Spinal cord (tissue), 10 donors: ENCODE data around the gene TACO1. TPM values are rescaled to one million over a fixed set of nuclear protein-coding genes. Genes with fewer than 3 reads are reported as not detected.
A peak's percentile ranks its signal among the peaks of the same experiment; 100 is the strongest.

ENCODE experiments used
- DNase-seq, 6 donors: peaks; one replicate each; pipeline versions ENCODE4 v3.0.0 to v3.0.0-alpha.2; 2013 to 2015; ENCODE audit warnings: low spot score in 6 of 6, low read depth in 4 of 6
- H3K27ac ChIP-seq: one replicate; pipeline ENCODE4 v1.5.1; 2013; ENCODE audit warnings: low read depth, low read length, control low read depth
- H3K27me3 ChIP-seq: one replicate; pipeline ENCODE4 v1.6.1; 2013; ENCODE audit warnings: low read length; ENCODE audit not compliant: control insufficient read depth, insufficient read depth
- H3K36me3 ChIP-seq: one replicate; pipeline ENCODE4 v1.6.1; 2013; ENCODE audit warnings: low read length; ENCODE audit not compliant: control insufficient read depth, insufficient read depth
- H3K4me1 ChIP-seq: one replicate; pipeline ENCODE4 v1.6.1; 2013; ENCODE audit warnings: low read length; ENCODE audit not compliant: control insufficient read depth, insufficient read depth
- H3K4me3 ChIP-seq: one replicate; pipeline ENCODE4 v1.5.1; 2013; ENCODE audit warnings: low read depth, low read length, control low read depth
- H3K9me3 ChIP-seq: one replicate; pipeline ENCODE4 v1.6.1; 2013; ENCODE audit warnings: low read length; ENCODE audit not compliant: control insufficient read depth, insufficient read depth
- WGBS: methylation state at CpG from one replicate; pipeline ENCODE4 v1.1.5; 2013; ENCODE audit warnings: missing lambda C conversion rate; ENCODE audit not compliant: insufficient coverage; 5-methylcytosine and 5-hydroxymethylcytosine counted together
- polyA plus RNA-seq, 2 donors: library from polyadenylated mRNA; unstranded; fragments of 120-200 nt; gene quantifications; one replicate each; pipeline ENCODE4 v1.2.1, GENCODE V29; 2013; ENCODE audit not compliant: insufficient read length in 2 of 2
- total RNA-seq, 2 donors: library from RNA; depleted of rRNA in 1 of 2; stranded (reverse); fragments of 120-200 nt in 1 of 2; fragments of >200 nt in 1 of 2; gene quantifications; one replicate each; pipeline versions ENCODE4 v1.2.3 to v1.2.4, GENCODE V29; 2013 to 2014
- donor health status: healthy.

TACO1 gene
- total and polyA plus RNA-seq, 4 donors: 10.3 to 21.1 (median 16.2) TPM

DNA sequence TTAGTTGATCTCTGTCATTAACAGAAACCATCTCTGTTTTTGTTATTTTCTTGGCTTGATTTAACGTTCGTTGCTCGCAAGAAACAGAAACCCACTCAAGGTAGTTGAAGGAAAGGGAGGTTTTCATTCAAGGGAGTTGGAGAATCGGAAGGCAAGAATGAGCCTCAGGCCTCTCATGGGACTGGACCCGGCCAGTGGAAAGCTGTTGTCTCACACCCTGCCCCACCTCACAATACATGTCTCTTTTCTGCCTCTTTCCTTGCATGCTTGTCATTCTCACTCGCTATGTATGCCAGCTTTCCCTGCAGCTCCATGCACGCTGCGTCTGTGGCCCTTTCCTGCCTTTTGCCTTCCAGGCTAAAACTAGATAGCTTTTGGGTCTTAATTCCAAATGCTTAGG lies 32.1 kb upstream of the TACO1 start:
- DNase-seq: no peak
- H3K4me3 ChIP-seq: no peak overlapping the region
- H3K27me3 ChIP-seq: no peaks in the 10 kb centered on the region
- H3K4me1 ChIP-seq: no peaks in the 10 kb centered on the region
- WGBS: 82% methylated on average over 4 of the region's 8 CpGs
- no peak overlapping the region for H3K27ac ChIP-seq
- no peaks in the 10 kb centered on the region for H3K9me3 ChIP-seq
- H3K36me3 ChIP-seq: peaks cover 3% of the 10 kb centered on the region

DNA sequence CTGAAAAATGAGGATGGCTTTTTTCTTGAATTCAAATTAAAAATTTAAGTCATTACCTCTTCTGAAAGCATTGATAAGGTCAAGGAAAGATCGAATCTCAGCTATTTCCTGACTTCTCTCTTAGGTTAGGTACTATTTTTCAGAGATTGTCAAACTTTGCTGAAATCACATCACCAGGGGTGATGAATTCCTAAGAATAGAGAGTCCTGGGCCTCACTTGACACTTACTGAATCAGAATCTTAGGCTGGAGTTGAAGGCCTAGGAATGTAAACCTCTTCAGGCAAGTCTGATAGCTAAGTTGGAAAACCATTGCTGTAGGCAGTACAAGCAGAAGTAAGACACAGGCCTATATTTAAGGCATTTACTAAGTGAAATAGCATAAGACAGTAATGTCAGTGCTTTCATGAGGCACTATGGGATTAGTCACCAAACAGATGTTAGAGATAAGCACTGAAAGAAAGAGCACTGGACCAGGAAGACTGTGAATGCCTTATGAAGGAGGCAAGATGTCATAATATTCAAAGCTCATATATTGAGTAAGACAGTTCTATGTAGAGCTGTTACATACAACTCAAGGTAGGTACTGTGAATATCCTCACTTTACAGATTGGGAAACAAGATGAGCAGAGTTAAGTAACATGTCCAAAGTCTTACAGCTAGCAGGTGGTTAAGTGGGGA lies 28.9 kb upstream of the TACO1 start:
- Histone ChIP-seq H3K9me3 (no peaks in the 10 kb centered on the region), H3K4me1 (no peaks in the 10 kb centered on the region), H3K27me3 (no peaks in the 10 kb centered on the region), H3K4me3 (no peak overlapping the region), H3K36me3 (peaks cover 3% of the 10 kb centered on the region), H3K27ac (no peak overlapping the region)
- no peak for DNase-seq
- no CpG with 5 or more reads among the region's 1 CpG for WGBS

DNA sequence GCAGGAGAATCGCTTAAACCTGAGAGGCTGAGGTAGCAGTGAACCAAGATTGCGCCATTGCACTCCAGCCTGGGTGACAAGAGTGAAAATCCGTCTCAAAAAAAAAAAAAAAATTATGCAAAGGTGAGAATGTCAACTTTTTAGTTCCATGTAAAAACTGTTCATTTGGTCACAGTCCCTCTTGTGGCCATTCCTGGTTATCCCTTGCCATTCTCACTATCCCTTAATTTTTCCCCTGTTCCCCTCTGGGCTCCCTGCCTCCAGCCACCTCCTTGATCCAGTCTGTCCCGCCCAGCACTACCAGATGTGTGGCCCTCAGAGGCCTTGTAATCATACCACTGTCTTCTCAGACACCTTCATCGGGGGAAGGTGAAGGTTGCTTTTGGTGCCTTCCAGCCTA lies 27.1 kb upstream of the TACO1 start:
- no peaks in the 10 kb centered on the region for H3K9me3 ChIP-seq
- H3K36me3 ChIP-seq: peaks cover 3% of the 10 kb centered on the region
- 91% methylated on average over 4 of the region's 5 CpGs for WGBS
- DNase-seq: no peak
- no peak overlapping the region for H3K4me3 ChIP-seq
- peaks cover under 1% of the 10 kb centered on the region for H3K4me1 ChIP-seq
- no peak overlapping the region for H3K27ac ChIP-seq
- no peaks in the 10 kb centered on the region for H3K27me3 ChIP-seq

DNA sequence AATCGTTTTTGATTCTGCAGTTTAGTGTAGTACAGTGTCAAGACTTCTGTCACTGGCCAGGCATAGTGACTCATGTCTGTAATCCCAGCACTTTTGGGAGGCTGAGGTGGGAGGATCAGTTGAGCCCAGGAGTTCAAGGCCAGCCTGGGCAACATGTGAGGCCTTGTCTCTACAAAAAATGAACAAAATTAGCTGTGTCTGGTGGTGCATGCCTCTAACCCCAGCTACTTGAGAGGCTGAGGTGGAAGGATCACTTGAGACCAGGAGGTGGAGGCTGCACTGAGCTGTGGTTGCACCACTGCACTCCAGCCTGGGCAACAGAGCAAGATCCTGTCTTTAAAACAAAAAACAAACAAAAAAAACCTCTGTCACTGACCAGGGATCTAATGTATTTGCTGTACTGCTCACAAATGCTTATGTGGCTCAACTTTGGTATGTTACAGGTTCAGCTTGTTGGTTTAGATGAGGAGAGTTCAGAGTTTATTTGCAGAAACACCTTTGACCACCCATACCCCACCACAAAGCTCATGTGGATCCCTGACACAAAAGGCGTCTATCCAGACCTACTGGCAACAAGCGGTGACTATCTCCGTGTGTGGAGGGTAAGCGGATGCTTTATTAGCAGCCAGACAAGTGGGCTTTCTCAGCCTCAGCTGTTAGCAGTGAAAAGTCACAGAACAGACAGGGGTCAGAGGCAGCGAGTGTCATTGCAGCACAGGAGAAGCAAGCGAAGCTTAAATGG lies 22.5 kb upstream of the TACO1 start:
- H3K4me1 ChIP-seq: peaks cover 4% of the 10 kb centered on the region
- H3K9me3 ChIP-seq: no peaks in the 10 kb centered on the region
- H3K27me3 ChIP-seq: no peaks in the 10 kb centered on the region
- H3K27ac ChIP-seq: peak overlapping the region; percentile 50
- DNase-seq: peak in 2 of 6 donors; percentile 9 to 34
- 52% methylated on average over 7 of the region's 7 CpGs for WGBS
- no peak overlapping the region for H3K4me3 ChIP-seq
- peaks cover 20% of the 10 kb centered on the region for H3K36me3 ChIP-seq

DNA sequence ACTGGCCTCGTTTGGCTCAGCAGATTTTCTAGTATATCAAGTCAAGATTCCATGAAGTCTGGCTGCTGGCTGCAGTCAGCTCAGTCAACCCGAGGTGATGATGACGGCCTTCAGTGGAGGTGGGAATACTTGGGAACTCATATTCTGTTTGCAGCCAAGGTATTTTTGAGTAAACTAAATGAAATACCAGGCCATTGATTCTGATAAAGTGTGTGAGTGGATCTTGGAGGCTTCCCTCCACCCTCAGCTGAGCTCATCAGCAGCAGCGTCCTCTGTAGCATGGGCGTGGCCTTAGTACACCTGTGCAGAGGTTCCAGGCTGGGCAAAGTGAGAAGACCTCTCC lies 22.0 kb upstream of the TACO1 start:
- Histone ChIP-seq H3K9me3 (no peaks in the 10 kb centered on the region), H3K36me3 (peaks cover 26% of the 10 kb centered on the region), H3K27me3 (no peaks in the 10 kb centered on the region), H3K4me1 (peaks cover 4% of the 10 kb centered on the region), H3K27ac (no peak overlapping the region), H3K4me3 (no peak overlapping the region)
- WGBS: 75% methylated on average over 3 of the region's 5 CpGs
- DNase-seq: no peak

DNA sequence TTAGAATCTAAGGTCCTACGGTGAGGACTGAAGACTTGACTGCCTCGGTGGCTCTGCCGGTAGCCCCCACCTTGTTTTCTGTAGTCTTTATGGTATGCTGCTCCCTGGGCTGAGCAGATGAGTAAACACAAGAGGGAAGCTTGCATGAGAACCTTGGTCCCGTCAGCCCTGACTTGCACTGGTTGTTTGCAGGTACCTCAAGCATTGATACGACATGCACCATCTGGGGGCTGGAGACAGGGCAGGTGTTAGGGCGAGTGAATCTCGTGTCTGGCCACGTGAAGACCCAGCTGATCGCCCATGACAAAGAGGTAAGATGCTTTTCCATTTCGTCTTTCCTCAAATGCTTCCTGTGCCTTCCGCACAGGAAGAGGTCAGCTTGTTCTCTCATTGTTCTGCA lies 21.1 kb upstream of the TACO1 start:
- Histone ChIP-seq H3K36me3 (peaks cover 34% of the 10 kb centered on the region), H3K4me1 (peaks cover 4% of the 10 kb centered on the region), H3K4me3 (no peak overlapping the region), H3K27ac (no peak overlapping the region), H3K9me3 (no peaks in the 10 kb centered on the region), H3K27me3 (no peaks in the 10 kb centered on the region)
- DNase-seq: no peak
- WGBS: 54% methylated on average over 9 of the region's 11 CpGs

DNA sequence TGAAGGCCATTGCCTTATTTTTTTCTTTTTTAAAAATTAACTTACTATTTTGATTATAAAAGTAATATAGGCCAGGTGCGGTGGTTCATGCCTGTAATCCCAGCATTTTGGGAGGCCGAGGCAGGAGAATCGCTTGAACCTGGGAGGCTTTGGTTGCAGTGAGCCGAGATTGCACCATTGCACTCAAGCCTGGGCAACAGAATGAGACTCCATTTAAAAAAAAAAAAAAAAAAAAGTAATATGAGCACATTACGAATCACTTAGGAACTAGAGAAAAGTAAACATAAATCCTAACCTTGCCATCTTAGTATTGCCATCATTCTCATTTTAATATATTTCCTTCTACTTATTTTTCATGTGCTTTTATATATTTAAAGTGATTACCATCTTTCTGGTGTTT lies 12.9 kb upstream of the TACO1 start:
- DNase-seq: no peak
- WGBS: no CpG with 5 or more reads among the region's 5 CpGs
- Histone ChIP-seq H3K36me3 (peaks cover 74% of the 10 kb centered on the region), H3K4me1 (no peaks in the 10 kb centered on the region), H3K4me3 (no peak overlapping the region), H3K27ac (no peak overlapping the region), H3K27me3 (no peaks in the 10 kb centered on the region), H3K9me3 (no peaks in the 10 kb centered on the region)

DNA sequence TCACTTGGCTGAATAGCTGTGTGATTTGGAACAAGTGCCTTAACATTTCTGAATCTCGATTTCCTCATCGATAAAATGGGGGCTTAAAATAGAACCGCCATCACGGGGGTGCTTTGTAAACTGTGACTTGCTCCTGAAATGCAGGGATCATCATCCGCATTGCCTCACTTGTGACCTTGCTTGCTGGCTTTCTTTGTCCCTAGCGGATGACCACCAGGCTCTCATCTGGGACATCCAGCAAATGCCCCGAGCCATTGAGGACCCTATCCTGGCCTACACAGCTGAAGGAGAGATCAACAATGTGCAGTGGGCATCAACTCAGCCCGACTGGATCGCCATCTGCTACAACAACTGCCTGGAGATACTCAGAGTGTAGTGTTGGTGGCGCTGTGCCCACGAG lies 11.9 kb upstream of the TACO1 start:
- peaks cover 71% of the 10 kb centered on the region for H3K36me3 ChIP-seq

DNA sequence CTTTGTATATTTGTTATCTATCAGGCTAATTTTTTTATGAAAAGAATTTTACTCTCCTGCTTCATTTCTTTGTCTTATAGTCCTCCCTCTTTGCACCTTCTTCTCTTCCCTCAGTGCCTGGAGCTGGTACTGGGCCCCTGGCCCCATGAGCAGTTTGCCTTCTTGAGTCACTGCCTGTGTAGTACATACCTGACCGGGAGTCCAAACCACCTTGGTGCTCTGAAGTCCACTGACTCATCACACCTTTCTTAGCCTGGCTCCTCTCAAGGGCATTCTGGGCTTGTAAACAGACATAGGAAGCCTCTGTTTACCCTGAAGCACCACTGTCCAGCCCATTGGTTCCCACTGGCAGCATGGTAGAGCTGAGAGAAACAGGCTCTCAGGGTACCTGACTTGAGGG lies 11.0 kb upstream of the TACO1 start:
- 100% methylated on average over 1 of the region's 1 CpG for WGBS
- no peaks in the 10 kb centered on the region for H3K4me1 ChIP-seq
- H3K27me3 ChIP-seq: no peaks in the 10 kb centered on the region
- H3K27ac ChIP-seq: no peak overlapping the region
- no peaks in the 10 kb centered on the region for H3K9me3 ChIP-seq
- H3K36me3 ChIP-seq: peaks cover 68% of the 10 kb centered on the region
- no peak overlapping the region for H3K4me3 ChIP-seq
- no peak for DNase-seq

More for the DNA sequence above, 11.9 kb upstream of the TACO1 start:
- Histone ChIP-seq H3K9me3 (no peaks in the 10 kb centered on the region), H3K27me3 (no peaks in the 10 kb centered on the region), H3K4me3 (no peak overlapping the region), H3K27ac (no peak overlapping the region), H3K4me1 (no peaks in the 10 kb centered on the region)
- DNase-seq: no peak
- 82% methylated on average over 8 of the region's 11 CpGs for WGBS

DNA sequence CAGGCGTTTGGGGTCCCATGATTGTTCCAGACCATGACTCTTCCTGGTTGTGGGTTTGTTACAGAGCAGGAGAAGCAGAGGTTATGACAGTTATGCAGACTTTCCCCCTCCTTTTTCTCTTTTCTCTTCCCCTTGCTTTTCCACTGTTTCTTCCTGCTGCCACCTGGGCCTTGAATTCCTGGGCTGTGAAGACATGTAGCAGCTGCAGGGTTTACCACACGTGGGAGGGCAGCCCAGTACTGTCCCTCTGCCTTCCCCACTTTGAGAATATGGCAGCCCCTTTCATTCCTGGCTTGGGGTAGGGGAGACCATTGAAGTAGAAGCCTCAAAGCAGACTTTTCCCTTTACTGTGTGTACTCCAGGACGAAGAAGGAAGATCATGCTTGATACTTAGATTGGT lies 7.9 kb upstream of the TACO1 start:
- Histone ChIP-seq H3K27ac (no peak overlapping the region), H3K4me1 (no peaks in the 10 kb centered on the region), H3K36me3 (peaks cover 49% of the 10 kb centered on the region), H3K27me3 (no peaks in the 10 kb centered on the region), H3K4me3 (no peak overlapping the region), H3K9me3 (no peaks in the 10 kb centered on the region)
- DNase-seq: no peak
- no CpG with 5 or more reads among the region's 3 CpGs for WGBS
